ENCODE data around the gene CLK1.

DNA sequence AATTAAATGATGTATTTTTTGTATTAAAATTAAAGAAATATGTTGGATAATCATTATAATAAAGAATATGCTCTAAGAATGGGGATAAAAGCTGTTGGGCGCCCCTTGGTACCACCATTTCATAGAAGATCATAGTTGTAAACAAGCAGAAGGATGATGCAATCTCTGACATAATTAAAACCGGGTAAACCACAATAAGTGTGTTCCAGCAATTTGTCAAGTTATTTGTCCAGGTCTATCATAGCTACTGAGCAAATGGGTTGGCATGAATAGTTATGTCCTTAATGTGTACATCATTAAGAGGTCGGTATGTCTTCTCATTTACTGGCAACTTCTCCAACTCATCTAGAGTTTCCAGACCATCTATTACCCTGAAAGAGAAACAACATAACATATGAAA is 6.7 kb upstream of the CLK1 start:
- TF ChIP-seq, protein P1, sequence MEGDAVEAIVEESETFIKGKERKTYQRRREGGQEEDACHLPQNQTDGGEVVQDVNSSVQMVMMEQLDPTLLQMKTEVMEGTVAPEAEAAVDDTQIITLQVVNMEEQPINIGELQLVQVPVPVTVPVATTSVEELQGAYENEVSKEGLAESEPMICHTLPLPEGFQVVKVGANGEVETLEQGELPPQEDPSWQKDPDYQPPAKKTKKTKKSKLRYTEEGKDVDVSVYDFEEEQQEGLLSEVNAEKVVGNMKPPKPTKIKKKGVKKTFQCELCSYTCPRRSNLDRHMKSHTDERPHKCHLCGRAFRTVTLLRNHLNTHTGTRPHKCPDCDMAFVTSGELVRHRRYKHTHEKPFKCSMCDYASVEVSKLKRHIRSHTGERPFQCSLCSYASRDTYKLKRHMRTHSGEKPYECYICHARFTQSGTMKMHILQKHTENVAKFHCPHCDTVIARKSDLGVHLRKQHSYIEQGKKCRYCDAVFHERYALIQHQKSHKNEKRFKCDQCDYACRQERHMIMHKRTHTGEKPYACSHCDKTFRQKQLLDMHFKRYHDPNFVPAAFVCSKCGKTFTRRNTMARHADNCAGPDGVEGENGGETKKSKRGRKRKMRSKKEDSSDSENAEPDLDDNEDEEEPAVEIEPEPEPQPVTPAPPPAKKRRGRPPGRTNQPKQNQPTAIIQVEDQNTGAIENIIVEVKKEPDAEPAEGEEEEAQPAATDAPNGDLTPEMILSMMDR (conservative IDR thresholded peaks at IDR 0.05; ENCODE audit: low read length): no peak
- TF ChIP-seq EZH2phosphoT487 (IDR thresholded peaks at IDR 0.05; ENCODE audit: borderline replicate concordance, low read depth, low read length): no peak
